Renal pelvis (tissue), 4 donors: ENCODE measurements around the gene DUSP6. TPM values are rescaled to one million over a fixed set of nuclear protein-coding genes. Genes with fewer than 3 reads are reported as not detected.
"Not testable (repeated sequence)": the region's sequence is repeated elsewhere in the genome, so short reads cannot be mapped to it uniquely, and the experiment has no call there.

Experiments used
- DNase-seq: peaks from one replicate; pipeline ENCODE4 v3.0.0-alpha.2; 2013
- polyA plus RNA-seq, 3 donors: library from polyadenylated mRNA; unstranded; fragments of 120-200 nt; gene quantifications; one replicate each; pipeline ENCODE4 v1.2.1, GENCODE V29; 2013; ENCODE audit not compliant: insufficient read length in 3 of 3

DUSP6 gene
- polyA plus RNA-seq, 3 donors = 79.1 to 86.2 (median 79.9) TPM

GRCh38 chr12:89354612-89355067 lies 2.3 kb upstream of the DUSP6 start:
- DNase-seq = peak; percentile 42

GRCh38 chr12:89353823-89354611 lies 1.7 kb upstream of the DUSP6 start:
- DNase-seq = no peak

DNA sequence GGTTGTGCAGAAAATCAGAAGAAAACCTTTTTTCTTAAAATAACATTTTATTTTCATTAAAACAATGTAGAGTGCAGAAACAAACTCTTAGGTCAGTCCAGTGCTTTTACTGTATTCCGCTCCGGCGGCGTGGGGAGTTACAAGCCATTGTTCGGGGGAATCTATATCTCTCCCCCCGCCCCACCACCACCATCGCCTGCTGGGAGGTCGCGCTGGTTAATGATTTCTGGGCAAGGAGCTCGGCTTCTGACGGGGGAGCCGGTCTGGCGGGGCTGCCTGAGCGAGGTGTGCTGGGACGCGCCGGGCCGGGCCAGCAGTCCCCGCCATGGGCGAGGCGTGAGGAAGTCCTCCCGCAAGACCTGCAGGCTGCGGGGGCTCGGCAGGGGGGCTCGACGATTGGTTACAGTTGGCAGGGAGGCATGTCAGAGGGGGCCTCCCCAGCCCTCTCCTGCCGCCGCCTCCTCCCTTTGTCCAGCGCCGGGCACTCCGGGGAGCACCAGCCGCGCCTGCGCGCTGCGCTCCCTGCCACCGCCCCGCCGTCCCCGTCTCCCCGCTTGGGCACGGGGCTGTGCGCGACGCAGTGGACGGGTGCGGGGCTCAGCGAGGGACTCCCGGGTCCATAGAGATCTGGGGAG lies 1.0 kb upstream of the DUSP6 start:
- peak; percentile 88 for DNase-seq

- DNase-seq = no peak
Observed at GRCh38 chr12:89352242-89352491, 134 bp downstream of the DUSP6 start.

DNA sequence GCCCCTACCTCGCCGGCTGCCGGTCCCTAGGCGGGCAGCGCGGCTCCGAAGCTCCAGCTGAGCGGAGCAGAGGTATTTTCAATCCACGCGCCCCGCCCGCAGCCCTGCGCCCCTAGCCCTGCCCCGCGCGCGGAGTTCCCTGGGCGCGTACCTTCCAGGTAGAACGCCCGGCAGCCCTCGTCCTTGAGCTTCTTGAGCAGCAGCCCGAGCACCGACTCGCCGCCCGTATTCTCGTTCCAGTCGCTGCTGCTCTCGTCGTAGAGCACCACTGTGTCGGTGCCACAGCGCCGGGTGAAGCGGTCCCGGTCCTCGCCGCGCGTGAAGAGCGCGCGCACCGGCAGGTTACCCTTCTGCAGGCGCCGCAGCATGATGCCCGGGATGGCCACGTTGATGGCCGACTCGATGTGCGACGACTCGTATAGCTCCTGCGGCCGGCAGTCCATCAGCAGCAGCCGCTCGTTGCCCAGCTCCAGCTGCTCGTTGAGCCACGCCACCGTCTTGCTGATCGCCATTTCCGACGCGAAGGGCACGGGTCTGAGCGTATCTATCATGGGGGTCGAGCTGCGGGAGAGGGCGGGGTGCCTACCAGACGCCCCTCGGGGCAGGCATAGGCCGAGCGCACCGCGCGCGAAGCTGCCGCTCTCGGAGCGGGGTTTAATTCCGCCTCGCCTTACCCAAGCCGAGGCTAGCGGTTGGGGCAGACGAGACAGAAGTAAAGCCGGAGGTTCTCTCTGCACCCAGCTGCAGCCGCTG lies 636 bp downstream of the DUSP6 start:
- DNase-seq = no peak

GRCh38 chr12:89350630-89351488 lies 1.4 kb downstream of the DUSP6 start:
- no peak for DNase-seq

GRCh38 chr12:89350260-89350629 lies 2.1 kb downstream of the DUSP6 start:
- no peak for DNase-seq

DNA sequence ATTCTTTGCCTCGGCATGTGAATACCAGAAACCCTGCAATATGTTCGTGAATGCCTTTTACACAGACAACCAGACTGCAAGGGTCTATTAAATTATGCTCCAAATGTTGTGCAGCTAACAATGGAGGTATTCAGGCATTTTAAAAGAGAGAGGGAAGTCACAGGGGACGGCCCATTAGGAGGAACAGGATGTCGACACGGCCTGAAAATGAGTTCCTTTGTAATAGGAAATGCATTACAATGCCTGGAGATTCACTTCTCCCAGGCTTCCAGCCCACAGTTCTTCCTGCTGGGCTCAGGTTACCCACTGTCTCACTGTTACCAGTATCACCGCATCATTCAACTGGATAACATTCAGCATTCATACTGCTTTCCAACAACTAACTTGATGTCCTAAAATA lies 2.5 kb downstream of the DUSP6 start:
- DNase-seq = no peak

DNA sequence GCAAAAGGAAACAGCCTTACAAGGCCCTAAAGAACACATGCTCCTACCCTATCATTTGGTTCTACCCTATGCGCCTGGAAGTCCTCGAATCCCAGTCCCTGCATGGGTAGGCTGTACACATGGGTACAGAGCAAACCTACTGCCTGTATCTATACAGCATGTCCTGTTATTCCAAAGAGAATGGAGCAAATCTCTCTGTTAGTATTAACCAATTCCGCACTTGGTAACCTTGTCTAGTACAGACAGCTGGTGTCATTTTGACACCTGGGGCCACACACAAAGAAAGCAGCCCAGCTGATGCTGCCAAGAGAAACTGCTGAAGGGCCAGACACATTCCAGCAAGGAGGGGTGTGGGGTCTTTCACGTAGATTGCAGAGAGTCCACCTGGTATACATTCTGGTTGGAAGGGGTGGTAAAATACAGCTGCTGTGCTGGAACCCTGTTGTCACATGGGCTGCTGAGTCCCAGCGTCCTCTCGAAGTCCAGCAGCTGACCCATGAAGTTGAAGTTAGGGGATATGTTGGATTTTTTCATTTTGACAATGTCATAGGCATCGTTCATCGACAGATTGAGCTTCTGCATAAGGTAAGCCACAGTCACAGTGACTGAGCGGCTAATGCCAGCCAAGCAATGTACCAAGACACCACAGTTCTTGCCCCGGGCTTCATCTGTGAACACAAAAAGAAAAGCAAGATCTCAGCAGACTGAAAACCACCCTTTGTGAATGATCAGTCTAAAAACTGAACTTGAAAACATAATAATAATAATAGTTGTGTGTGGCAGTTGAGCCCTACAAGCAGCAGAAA lies 3.2 kb downstream of the DUSP6 start:
- DNase-seq = no peak

DNA sequence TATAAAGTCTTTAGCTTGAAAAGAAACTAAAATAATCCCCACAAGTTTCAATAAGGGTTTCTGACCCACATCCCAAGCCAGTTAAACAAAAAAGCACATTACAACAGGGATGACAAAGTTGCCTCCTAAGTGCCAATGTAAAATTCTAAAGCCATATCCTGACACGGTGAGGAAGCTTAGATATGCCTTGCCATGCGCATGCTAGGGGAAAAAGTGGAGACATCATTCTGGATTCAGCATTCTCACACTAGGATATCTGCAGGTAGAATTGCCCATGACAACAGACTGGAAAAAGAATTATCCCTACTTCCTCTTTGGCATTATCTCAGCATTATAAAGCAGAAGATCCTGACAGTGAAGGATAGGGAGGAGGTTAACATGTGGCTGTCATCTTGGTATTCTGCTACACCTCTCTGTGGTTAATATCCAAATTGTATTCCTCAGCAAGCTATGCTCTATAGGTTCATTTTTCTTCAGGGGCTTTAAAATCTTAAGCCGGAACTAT lies 4.9 kb downstream of the DUSP6 start:
- DNase-seq = no peak

- no peak for DNase-seq
Observed at GRCh38 chr12:89346741-89347324, 5.5 kb downstream of the DUSP6 start.

DNA sequence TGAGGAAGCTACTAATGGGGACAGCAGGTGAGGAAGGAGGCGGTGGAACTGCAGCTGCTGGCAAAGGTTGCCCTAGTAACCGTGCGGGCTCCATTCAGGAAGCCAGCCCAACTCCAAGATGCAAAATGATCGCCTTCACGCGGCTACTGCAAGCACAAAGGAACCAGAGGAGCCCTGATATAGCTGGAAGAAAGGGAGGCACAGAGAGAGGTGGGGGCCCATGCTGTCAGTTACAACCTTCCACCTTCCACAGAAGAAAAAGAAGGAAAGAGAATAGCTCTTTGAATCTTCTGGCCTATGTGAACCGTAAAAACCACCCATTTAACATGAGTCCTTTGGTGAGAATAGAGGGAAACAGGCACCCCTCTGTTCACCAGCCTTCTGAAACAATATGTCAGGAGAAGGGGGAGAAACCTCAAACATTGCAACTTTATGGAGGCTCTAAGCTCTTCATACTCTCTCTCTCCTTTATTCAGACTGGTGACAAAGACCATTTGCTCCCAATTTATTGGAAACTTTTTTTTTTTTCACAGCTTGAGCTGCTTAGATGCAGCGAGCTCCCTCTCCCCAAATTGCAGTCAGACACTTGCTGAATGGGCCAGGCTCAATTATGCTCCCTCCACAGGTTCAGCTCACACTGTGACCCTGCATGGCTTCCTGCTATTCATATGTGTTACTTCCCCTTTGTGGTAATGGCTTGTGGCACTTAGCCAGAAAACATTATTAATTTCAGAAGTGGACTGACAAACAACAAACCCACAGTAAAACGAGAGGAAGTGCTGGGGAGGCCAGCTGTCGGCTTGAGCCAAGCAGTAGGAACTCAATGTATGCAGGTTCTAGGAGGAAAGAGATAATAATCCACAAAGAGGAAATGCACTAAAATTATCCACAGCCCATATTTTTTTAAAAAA lies 6.2 kb downstream of the DUSP6 start:
- peak; percentile 79 for DNase-seq

- no peak for DNase-seq
Observed at GRCh38 chr12:89345376-89345775, 6.9 kb downstream of the DUSP6 start.

DNA sequence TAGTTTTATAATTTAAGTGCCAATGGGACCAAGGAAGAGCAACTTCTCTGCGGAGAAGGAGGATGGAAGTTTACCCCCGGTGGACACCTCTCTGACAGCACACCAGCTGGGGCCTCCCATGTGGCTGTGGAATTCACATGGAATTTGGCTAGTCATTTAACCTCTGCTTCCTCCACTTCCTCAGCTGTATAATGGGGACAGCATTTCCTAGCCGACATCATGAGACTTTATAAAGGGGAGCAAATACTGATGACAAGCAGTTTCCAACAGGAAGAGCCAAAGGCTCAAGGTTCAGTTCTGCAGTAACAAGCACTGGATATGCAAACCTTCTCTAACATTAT lies 7.5 kb downstream of the DUSP6 start:
- no peak for DNase-seq

GRCh38 chr12:89344043-89344861 lies 8.0 kb downstream of the DUSP6 start:
- DNase-seq = no peak

DNA sequence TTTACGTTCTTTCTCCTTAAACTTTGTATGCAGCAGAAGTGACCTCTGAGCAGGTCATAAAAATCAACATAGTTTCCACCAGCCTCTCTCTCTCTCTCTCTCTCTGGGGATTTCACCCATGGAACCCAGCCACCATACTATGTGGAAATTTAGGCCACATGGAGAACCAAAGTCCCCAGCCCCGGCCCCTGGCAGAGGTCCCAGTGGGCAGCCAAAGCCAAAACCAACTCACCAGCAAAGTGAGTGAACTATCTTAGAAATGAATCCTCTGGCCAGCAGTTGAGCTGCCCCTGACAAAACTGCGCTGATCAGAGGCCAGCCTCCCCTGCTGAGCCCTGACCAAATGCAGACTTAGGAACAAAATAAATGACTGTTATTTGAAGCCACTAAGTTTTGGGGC lies 9.2 kb downstream of the DUSP6 start:
- no peak for DNase-seq

DNA sequence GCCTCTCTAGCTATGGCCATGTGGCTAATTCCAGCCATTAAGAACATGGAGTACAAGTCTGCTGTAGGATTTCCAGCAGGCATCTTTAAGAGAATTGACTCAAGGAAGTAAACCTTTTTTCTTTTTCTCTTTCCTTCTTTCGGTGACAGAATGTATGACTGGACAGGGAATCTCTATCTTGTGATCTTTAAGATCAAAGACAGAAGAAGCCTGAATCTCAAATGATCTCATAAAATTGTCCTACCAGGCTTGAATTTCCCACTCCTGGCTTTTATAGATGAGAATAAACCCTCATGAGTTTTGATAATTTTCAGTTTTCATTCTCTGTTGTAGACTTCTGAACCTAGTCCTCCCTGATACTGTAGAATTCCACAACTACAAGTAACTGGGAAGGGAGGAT lies 11.4 kb downstream of the DUSP6 start:
- DNase-seq = no peak

GRCh38 chr12:89339526-89339925 lies 12.8 kb downstream of the DUSP6 start:
- DNase-seq = no peak

DNA sequence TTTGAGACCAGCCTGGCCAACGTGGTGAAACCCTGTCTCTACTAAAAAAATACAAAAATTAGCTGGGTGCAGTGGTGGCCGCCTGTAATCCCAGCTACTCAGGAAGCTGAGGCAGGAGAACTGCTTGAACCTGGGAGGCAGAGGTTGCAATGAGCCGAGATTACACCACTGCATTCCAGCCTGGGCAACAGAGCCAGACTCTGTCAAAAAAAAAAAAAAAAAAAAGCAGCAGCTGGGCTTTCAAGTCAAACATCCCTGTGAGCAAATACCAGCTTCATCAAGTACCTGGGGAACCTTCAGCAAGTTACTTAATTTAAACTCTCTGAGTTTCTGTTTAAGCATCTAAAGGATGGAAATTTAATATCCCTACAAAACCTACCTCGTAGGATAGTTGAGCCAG lies 15.2 kb downstream of the DUSP6 start:
- DNase-seq = not testable (repeated sequence)
